Choroid plexus epithelial cell (primary cell): ENCODE measurements around the gene PTCRA.
A peak's percentile ranks its signal among the peaks of the same experiment; 100 is the strongest.
"Not testable (repeated sequence)": the region's sequence is repeated elsewhere in the genome, so short reads cannot be mapped to it uniquely, and the experiment has no call there.

Experiments
- DNase-seq: peaks from one replicate; pipeline ENCODE4 v3.0.0-alpha.2; 2010; ENCODE audit warnings: low read depth
- H3K4me3 ChIP-seq: 2 replicates; pipeline ENCODE4 v1.5.1; 2011; ENCODE audit warnings: low read depth, mild to moderate bottlenecking, control low read depth, low read length, moderate library complexity
- CTCF ChIP-seq: conservative IDR thresholded peaks from 2 replicates; pipeline ENCODE4 v1.5.1; 2011; ENCODE audit warnings: low read depth, mild to moderate bottlenecking, control low read depth, inconsistent platforms, low read length, moderate library complexity

PTCRA gene

GRCh38 chr6:42947950-42948349 is 32.1 kb downstream of the PTCRA start:
- no peak overlapping the region for H3K4me3 ChIP-seq
- no peak for TF ChIP-seq CTCF
- DNase-seq, result no peak

DNA sequence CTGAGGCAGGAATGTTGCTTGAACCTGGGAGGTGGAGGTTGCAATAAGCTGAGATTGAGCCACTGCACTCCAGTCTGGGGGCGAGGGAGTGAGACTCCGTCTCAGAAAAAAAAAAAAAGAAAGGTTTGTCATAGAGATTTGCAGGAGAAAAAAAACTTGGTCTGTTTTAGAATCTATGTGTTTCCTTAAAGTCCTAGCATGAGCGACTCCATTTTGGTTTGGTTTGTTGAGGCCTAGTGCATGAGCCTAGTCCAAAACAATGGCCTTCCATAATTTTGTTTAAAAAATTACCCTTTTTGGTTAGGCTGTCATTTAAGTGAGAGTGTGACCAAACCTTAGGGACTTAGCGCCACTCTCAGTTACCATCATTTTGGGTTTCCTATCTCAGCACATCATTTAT is 36.5 kb downstream of the PTCRA start:
- DNase-seq, result no peak
- no peak for TF ChIP-seq CTCF
- no peak overlapping the region for H3K4me3 ChIP-seq

DNA sequence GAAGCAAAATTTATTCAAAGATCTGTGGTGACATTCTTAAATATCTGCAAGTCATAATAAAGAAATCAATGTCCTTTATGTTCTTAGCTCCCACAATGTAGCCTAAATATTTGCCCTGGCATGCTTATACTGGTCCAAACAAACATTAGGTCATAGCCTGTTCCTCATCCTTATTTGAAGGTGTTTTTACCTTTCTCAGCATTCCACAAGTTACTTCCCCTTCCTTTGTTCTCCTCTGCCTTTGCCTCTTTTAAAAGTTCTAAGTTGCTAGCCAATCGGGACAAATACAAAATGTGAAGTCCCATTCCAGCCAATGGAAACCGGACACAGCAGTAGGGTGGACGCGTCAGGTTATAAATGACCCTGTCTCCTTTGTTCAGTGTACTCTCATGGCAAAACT is 38.6 kb downstream of the PTCRA start:
- not testable (repeated sequence) for H3K4me3 ChIP-seq, DNase-seq

DNA sequence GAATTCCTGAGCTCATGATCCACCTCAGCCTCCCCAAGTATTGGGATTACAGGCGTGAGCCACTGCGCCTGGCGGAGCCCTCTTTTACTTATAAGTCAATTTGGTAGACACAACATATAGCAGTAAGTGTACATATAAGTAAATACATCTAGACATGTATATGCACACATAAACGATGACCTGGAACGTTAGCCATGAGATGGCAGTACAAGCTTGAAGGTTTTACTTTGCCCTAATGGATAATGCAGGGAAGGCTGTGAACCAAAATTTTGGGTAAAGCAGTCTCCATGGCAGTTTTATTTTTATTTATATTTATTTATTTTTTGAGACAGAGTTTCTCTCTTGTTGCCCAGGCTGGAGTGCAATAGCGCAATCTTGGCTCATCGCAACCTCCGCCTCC is 42.3 kb downstream of the PTCRA start:
- no peak for TF ChIP-seq CTCF
- DNase-seq, result peak; percentile 20
- H3K4me3 ChIP-seq, result no peak overlapping the region

- H3K4me3 ChIP-seq, result peak overlapping the region; percentile 53
- no peak for TF ChIP-seq CTCF
- DNase-seq, result no peak
Observed at GRCh38 chr6:42959917-42960242, 44.0 kb downstream of the PTCRA start.

DNA sequence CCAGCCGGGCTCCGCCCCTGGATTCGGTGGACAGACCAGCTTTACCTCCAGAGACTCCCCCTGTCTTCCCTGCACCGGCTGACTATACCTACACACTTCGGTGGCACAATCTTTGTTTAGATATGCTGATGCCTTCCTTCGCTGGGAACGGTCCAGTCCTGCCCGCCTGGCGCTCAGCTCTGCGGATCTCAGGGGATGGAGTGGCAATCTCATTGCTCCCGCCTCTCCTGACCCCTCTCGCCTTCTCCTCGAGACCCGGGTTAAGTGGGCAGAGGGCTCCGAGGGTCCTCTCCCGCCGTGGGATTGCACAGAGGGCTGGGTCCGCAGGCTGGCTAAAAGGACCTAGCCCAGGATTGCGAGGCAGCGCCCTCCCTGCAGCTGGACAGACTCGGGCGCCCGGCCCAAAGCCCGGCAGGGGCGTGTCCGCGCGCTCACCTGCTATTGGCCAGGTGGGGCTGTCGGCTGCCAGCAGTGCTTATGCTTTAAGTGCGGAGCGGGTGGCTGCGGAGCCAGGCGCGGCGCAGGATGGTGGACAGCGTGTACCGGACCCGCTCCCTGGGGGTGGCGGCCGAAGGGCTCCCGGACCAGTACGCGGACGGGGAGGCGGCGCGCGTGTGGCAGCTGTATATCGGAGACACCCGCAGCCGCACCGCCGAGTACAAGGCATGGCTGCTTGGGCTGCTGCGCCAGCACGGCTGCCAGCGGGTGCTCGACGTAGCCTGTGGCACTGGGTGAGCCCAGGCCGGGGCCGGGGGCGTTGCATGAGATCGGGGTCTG is 44.6 kb downstream of the PTCRA start, which contains the start of gene GNMT:
Gene GNMT (plus strand): TSS at position 512 of the 777 bp plus-strand sequence. CDS start 14 bp downstream, at position 526.
- peak; percentile 1 for TF ChIP-seq CTCF
- DNase-seq, result peak; percentile 26
- H3K4me3 ChIP-seq, result peak within 1 kb of the TSS; percentile 53

DNA sequence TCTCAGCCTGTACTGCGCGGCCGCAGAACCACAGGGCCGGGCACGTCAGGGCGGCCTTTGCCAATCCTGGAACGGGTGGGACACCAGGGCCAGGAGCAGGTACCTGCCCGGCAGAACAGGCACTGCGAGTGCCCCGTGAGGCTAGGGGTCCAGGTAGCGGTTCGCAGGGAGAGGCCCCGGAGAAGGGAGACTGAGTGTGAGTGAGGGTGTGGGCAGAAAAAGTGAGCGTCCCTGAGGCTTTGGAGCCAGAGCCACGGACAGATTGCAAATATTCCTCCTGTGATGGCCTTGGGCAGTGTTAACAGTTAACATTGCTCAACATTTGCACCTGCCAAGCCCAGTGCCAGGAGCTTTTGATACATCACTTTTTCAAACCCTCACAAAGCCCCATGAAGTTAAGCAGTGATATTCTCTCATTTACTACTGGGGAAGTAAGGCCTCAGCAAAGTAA is 45.2 kb downstream of the PTCRA start:
- no peak for TF ChIP-seq CTCF
- H3K4me3 ChIP-seq, result peak overlapping the region; percentile 53
- no peak for DNase-seq
